GM12878 (cell line): ENCODE measurements around the gene PSMB7. TPM values are rescaled to one million over a fixed set of nuclear protein-coding genes. Genes with fewer than 3 reads are reported as not detected.

Experiments
- ATAC-seq: fragments of 200-7000 bp; cut with Tn5 transposase; 3 replicates; pipeline ENCODE4 v1.9.1; 2020; ENCODE audit warnings: mild to moderate bottlenecking, moderate library complexity
- BruUV-seq: library from RNA; stranded (reverse); fragments of 400-500 nt; replicated peaks from 2 replicates; lab custom pipeline; 2021; lab: Mats Ljungman, UMichigan
- CTCF ChIA-PET: fragments of 300-600 bp; sonication (Branson Sonifier 250); formaldehyde crosslinking; extraction: SDS; loops from one replicate; lab custom pipeline; 2021; ENCODE audit warnings: inconsistent platforms; lab: Yijun Ruan, JAX
- POLR2A ChIA-PET: fragments of 350-600 bp; formaldehyde crosslinking; extraction: SDS; loops from one replicate; lab custom pipeline; 2021; ENCODE audit warnings: inconsistent platforms; lab: Charles Lee
- RAD21 ChIA-PET: fragments of 300-600 bp; sonication (Branson Sonifier 250); formaldehyde crosslinking; loops from one replicate; lab custom pipeline; 2023; ENCODE audit warnings: antibody characterized with exemption; ENCODE audit not compliant: unreplicated experiment; lab: Charles Lee
- SMC1A ChIA-PET: fragments of 300-600 bp; sonication (Branson Sonifier 250); formaldehyde crosslinking; loops from one replicate; lab custom pipeline; 2023; ENCODE audit not compliant: unreplicated experiment, uncharacterized antibody; lab: Charles Lee
- DNase-seq: peaks from one replicate; pipeline ENCODE4 v3.0.0-alpha.2; 2011; ENCODE audit warnings: low read depth, low spot score
- FAIRE-seq: peaks from 3 replicates; lab custom pipeline; 2011; peaks lifted over from hg19 to GRCh38; lab: Jason Lieb, UNC
- H2AFZ ChIP-seq: 2 replicates; pipeline ENCODE4 v1.6.0; 2011; ENCODE audit warnings: low read depth, low read length, control low read depth; ENCODE audit not compliant: control insufficient read depth
- H3K27ac ChIP-seq: 2 replicates; pipeline ENCODE4 v1.5.1; 2011; ENCODE audit warnings: control low read depth; ENCODE audit not compliant: control insufficient read depth, insufficient read depth
- H3K27me3 ChIP-seq, 2 experiments: replicated peaks in 1 of 2; 2 replicates each; pipeline versions ENCODE4 v1.6.0 to v1.6.1; 2011; ENCODE audit warnings: low read length in 1 of 2; ENCODE audit not compliant: control insufficient read depth in 2 of 2, insufficient read depth in 2 of 2
- H3K36me3 ChIP-seq, 2 experiments: 2 replicates each; pipeline ENCODE4 v1.5.1; 2011; ENCODE audit warnings: low read length in 1 of 2; ENCODE audit not compliant: control insufficient read depth in 2 of 2, insufficient read depth in 2 of 2
- H3K4me1 ChIP-seq: 2 replicates; pipeline ENCODE4 v1.6.1; 2011; ENCODE audit warnings: mild to moderate bottlenecking, low read length, moderate library complexity, mixed read lengths; ENCODE audit not compliant: control insufficient read depth, insufficient read depth
- H3K4me2 ChIP-seq: 2 replicates; pipeline ENCODE4 v1.6.0; 2011; ENCODE audit warnings: control low read depth; ENCODE audit not compliant: control insufficient read depth, insufficient read depth
- H3K4me3 ChIP-seq: fragments of 200-600 bp; sonication (generic); 2 replicates; pipeline ENCODE4 v1.5.1; 2016
- H3K79me2 ChIP-seq: 2 replicates; pipeline ENCODE4 v1.6.0; 2011; ENCODE audit warnings: low read length; ENCODE audit not compliant: control insufficient read depth, insufficient read depth
- H3K9ac ChIP-seq: 2 replicates; pipeline ENCODE4 v1.8.0; 2011; ENCODE audit warnings: low read length, control low read depth, mixed read lengths; ENCODE audit not compliant: control insufficient read depth, insufficient read depth
- H3K9me3 ChIP-seq: replicated peaks from 3 replicates; pipeline ENCODE4 v1.5.1; 2011; ENCODE audit warnings: mild to moderate bottlenecking, low read length; ENCODE audit not compliant: control insufficient read depth, insufficient read depth
- H4K20me1 ChIP-seq: 2 replicates; pipeline ENCODE4 v1.6.0; 2011; ENCODE audit not compliant: control insufficient read depth, insufficient read depth
- ETV6 ChIP-seq, 2 experiments: fragments of 450-650 bp in 1 of 2; IDR thresholded peaks in 1 of 2; conservative IDR thresholded peaks in 1 of 2; 2 replicates each; pipeline ENCODE4 v1.6.1; 2014; ENCODE audit warnings: antibody characterized with exemption in 1 of 2, borderline replicate concordance in 1 of 2, low read depth in 1 of 2, mild to moderate bottlenecking in 1 of 2, moderate library complexity in 1 of 2
- HDAC2 ChIP-seq: fragments of 200-600 bp; sonication (generic); IDR thresholded peaks from 2 replicates; pipeline ENCODE4 v1.6.1; 2017
- KLF5 ChIP-seq: fragments of 450-650 bp; IDR thresholded peaks from 2 replicates; pipeline ENCODE4 v1.6.1; 2014; ENCODE audit warnings: mild to moderate bottlenecking; ENCODE audit not compliant: partially characterized antibody
- POLR2AphosphoS5 ChIP-seq: IDR thresholded peaks from 2 replicates; pipeline ENCODE4 v1.6.1; 2011; ENCODE audit warnings: mild to moderate bottlenecking, low read length, inconsistent platforms
- RBBP5 ChIP-seq: fragments of 200-600 bp; sonication (generic); conservative IDR thresholded peaks from 2 replicates; pipeline ENCODE4 v1.6.1; 2016
- SIN3A ChIP-seq: IDR thresholded peaks from 2 replicates; pipeline ENCODE4 v1.6.1; 2012; ENCODE audit warnings: low read depth, low read length, improper control_type of control experiment
- ZBTB40 ChIP-seq: fragments of 450-650 bp; IDR thresholded peaks from 2 replicates; pipeline ENCODE4 v1.6.1; 2016; ENCODE audit warnings: mild to moderate bottlenecking, moderate library complexity, borderline replicate concordance
- WGBS: methylation state at CpG from one replicate; pipeline ENCODE4 v1.1.6; 2016; ENCODE audit warnings: low lambda C conversion rate; ENCODE audit not compliant: insufficient replicate concordance, insufficient coverage; ENCODE audit errors: missing lambda C conversion rate; 5-methylcytosine and 5-hydroxymethylcytosine counted together
- in situ Hi-C: fragments of 300-500 bp; cut with MboI; formaldehyde crosslinking; loops from 9 replicates; pipeline ENCODE4 v1.14.3; 2018; ENCODE audit warnings: mixed read lengths
- intact Hi-C: fragments of 100-400 bp; cut with micrococcal nuclease; formaldehyde crosslinking; loops from one replicate; pipeline ENCODE4 v1.14.2; 2022; ENCODE audit not compliant: unreplicated experiment
- polyA plus RNA-seq, 11 experiments: library from polyadenylated mRNA; depleted of rRNA in 4 of 11; unstranded in 6 of 11; stranded (reverse) in 5 of 11; fragments of >200 nt; fragmentation: Nextera tagmentation in 4 of 11; fragmentation: Illumina TruSeq in 1 of 11; extraction: Ambion mirVana in 4 of 11; extraction: Trizol in 1 of 11; gene quantifications; 1 replicate in 1 of 11; 2 replicates in 10 of 11; pipeline versions ENCODE4 v1.2.1 to v1.2.3, GENCODE V29; 2011 to 2016; ENCODE audit warnings: inconsistent platforms in 2 of 11, missing spikeins in 2 of 11, low read depth in 1 of 11
- total RNA-seq, 4 experiments: library from RNA; depleted of rRNA in 3 of 4; stranded (reverse); fragments of >200 nt in 3 of 4; fragmentation: Illumina TruSeq in 1 of 4; extraction: Trizol in 1 of 4; gene quantifications; 2 replicates each; pipeline versions ENCODE4 v1.2.1 to v1.2.3, GENCODE V29; 2013 to 2021
- TF ChIP-seq, protein P1 (sequence below): IDR thresholded peaks from 2 replicates; pipeline ENCODE4 v1.6.1; 2011; ENCODE audit warnings: low read depth, mild to moderate bottlenecking, low read length, moderate library complexity, borderline replicate concordance; ENCODE audit errors: extremely low read depth

The PSMB7 gene
- total and polyA plus RNA-seq, 10 of the 15 experiments (the other 5 are each of a cell fraction or from before 2014, with no cell fraction given), result 174 to 564 (median 268) TPM

DNA sequence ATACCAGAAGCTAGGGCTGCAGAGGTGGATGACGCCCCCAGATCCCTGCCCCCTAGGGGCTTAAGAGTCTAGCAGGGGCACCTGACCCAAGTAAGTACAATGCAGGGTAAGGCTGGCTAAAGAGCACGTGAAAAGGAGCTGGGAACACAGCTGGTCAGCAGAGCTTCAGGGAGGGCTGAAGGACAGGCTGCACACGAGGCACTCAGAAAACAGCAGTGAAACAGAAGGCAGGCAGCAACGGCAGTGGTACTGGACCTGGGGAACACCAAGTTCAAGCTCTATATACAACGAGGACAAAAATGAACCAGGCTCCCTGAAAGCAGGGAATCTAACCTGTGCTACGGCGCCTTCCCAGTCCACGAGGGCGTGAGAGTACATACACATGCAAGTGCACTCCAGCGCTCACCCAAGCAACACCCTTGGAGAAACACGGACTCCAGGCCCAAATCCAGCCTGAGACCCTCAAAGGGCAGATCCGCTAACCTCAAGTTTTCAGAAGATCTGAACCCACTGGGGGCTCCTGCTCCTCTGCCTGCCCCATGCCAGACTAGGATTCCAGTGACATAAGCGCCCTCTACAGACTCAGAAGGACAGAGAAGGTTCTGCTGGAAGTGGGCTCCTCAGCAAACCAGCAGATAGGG lies 57.4 kb downstream of the PSMB7 start (continued):
- TF ChIP-seq ZBTB40, result no peak
- TF ChIP-seq POLR2AphosphoS5, result peak; percentile 59; the same call in 1 of the 2 replicates

- Histone ChIP-seq H3K4me3 (no peak overlapping the region), H3K4me1 (no peaks in the 10 kb centered on the region), H3K79me2 (peaks cover 3% of the 10 kb centered on the region), H4K20me1 (0 out of 2 replicates have a peak, but pooled peaks cover 22% of the 10 kb centered on the region), H3K27me3 (no peaks in the 10 kb centered on the region), H3K36me3 (peaks cover 21 to 35% of the 10 kb centered on the region in 2 experiments; a peak in 3 of 4 replicates), H3K4me2 (no peak overlapping the region), H2AFZ (no peak overlapping the region), H3K27ac (no peak overlapping the region), H3K9ac (no peak overlapping the region), H3K9me3 (no peaks in the 10 kb centered on the region)
- SMC1A ChIA-PET, result no interaction called here
- CTCF ChIA-PET, result no interaction called here
- BruUV-seq, result no TSS peak
- POLR2A ChIA-PET, result interaction anchor here (1.4 kb wide), 1 partner anchor 86 kb away, joined by 3 read pairs; no protein-coding TSS in a partner anchor
- in situ Hi-C loops, result no loop called here
- RAD21 ChIA-PET, result interaction anchor here (1.4 kb wide), 1 partner anchor 159 kb away, joined by 3 read pairs; no protein-coding TSS in a partner anchor
- FAIRE-seq (no peak), ATAC-seq (no peak), DNase-seq (no peak)
- 90% methylated on average over 19 of the region's 19 CpGs for WGBS
- no peak for TF ChIP-seq ETV6 (conservative IDR thresholded peaks at IDR 0.05 in 1 of 2, IDR thresholded peaks at IDR 0.05 in 1 of 2; ENCODE audit: borderline replicate concordance in 1 of 2, low read depth in 1 of 2)
- TF ChIP-seq, protein P1, sequence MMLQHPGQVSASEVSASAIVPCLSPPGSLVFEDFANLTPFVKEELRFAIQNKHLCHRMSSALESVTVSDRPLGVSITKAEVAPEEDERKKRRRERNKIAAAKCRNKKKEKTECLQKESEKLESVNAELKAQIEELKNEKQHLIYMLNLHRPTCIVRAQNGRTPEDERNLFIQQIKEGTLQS, result no peak
- 0 out of 2 replicates have a peak, but pooled peaks have one; percentile 17 for TF ChIP-seq POLR2AphosphoS5
- TF ChIP-seq KLF5, result no peak
- TF ChIP-seq HDAC2, result no peak
- no peak for TF ChIP-seq RBBP5
- no peak for TF ChIP-seq SIN3A
- intact Hi-C loops, result loop anchor here (10.0 kb wide), 2 partner anchors 232 to 392 kb away; no protein-coding TSS in a partner anchor
These were observed 58.4 kb downstream of the PSMB7 start for GRCh38 chr9:124356745-124357390.
